ENCODE measurements around the gene OPALIN.

Gene OPALIN

DNA sequence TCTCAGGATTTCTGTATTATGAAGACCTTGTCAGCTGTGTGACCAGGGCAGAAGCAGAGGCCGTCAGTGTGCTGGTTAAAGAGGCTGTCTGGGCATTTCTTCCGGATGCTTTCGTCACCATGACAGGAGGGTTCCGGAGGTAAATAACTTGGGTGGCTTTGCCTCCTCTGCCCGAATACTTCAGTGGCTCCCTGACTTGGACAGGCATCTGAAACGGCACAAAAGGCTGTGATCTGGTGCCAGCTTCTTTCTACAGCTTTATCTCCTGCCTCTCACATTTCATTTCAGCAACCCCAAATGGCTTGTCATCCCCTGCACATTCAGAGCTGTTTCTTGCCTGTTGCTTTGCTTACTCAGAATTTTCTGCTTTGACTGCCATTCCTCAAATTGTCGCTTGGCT lies 31.3 kb downstream of the OPALIN start:
- TF ChIP-seq, protein P1, sequence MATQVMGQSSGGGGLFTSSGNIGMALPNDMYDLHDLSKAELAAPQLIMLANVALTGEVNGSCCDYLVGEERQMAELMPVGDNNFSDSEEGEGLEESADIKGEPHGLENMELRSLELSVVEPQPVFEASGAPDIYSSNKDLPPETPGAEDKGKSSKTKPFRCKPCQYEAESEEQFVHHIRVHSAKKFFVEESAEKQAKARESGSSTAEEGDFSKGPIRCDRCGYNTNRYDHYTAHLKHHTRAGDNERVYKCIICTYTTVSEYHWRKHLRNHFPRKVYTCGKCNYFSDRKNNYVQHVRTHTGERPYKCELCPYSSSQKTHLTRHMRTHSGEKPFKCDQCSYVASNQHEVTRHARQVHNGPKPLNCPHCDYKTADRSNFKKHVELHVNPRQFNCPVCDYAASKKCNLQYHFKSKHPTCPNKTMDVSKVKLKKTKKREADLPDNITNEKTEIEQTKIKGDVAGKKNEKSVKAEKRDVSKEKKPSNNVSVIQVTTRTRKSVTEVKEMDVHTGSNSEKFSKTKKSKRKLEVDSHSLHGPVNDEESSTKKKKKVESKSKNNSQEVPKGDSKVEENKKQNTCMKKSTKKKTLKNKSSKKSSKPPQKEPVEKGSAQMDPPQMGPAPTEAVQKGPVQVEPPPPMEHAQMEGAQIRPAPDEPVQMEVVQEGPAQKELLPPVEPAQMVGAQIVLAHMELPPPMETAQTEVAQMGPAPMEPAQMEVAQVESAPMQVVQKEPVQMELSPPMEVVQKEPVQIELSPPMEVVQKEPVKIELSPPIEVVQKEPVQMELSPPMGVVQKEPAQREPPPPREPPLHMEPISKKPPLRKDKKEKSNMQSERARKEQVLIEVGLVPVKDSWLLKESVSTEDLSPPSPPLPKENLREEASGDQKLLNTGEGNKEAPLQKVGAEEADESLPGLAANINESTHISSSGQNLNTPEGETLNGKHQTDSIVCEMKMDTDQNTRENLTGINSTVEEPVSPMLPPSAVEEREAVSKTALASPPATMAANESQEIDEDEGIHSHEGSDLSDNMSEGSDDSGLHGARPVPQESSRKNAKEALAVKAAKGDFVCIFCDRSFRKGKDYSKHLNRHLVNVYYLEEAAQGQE (IDR thresholded peaks at IDR 0.05; ENCODE audit: insufficient read depth in 1 of 2, low read depth in 2 of 2, low read length in 2 of 2) = no peak
- TF ChIP-seq FOXP2 (optimal IDR thresholded peaks at IDR 0.05; ENCODE audit: borderline replicate concordance, extremely low read depth, extremely low read length, insufficient read depth) = no peak
- TF ChIP-seq SIN3A (IDR thresholded peaks at IDR 0.05; ENCODE audit: borderline replicate concordance, insufficient read depth, low read length) = no peak
- no peak for TF ChIP-seq TAF1 (IDR thresholded peaks at IDR 0.05; ENCODE audit: borderline replicate concordance, insufficient read depth, low read length)
- no peak for TF ChIP-seq POLR2AphosphoS5 (IDR thresholded peaks at IDR 0.05; ENCODE audit: low read depth, low read length)

DNA sequence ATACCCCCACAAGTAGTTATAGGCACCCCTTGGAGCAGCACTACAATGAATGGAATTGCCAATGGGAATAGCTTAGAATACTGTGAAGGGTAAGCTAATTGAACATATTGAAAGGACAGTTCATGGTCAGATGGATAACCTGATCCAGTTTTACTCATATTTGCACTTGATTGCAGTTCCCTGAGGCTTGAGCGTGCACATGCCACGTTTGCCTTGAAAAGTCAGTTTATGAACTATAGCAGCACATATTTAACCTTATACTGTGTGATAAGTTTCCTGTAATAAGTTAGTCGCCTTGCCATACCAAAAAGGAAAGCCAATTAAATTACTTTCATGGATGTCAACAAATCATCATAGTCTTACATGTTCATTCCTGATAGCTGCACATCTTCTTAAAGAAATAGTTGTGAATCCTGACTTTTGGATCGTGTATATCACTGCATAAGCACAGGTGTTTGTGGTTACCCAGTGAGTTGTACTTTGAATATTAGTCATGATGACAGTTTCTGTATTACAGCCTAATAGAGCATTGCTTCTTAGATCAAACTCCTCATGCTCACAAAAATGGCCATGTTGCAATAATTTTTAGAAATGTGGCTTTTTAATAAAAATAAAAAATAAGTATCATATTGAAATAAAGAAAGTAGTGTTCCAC lies 33.0 kb downstream of the OPALIN start:
- no peak for TF ChIP-seq TAF1 (IDR thresholded peaks at IDR 0.05; ENCODE audit: borderline replicate concordance, insufficient read depth, low read length)
- TF ChIP-seq POLR2AphosphoS5 (IDR thresholded peaks at IDR 0.05; ENCODE audit: low read depth, low read length) = no peak
- no peak for TF ChIP-seq FOXP2 (optimal IDR thresholded peaks at IDR 0.05; ENCODE audit: borderline replicate concordance, extremely low read depth, extremely low read length, insufficient read depth)
- no peak for TF ChIP-seq SIN3A (IDR thresholded peaks at IDR 0.05; ENCODE audit: borderline replicate concordance, insufficient read depth, low read length)
- TF ChIP-seq, protein P1 (IDR thresholded peaks at IDR 0.05; ENCODE audit: insufficient read depth in 1 of 2, low read depth in 2 of 2, low read length in 2 of 2) = no peak

DNA sequence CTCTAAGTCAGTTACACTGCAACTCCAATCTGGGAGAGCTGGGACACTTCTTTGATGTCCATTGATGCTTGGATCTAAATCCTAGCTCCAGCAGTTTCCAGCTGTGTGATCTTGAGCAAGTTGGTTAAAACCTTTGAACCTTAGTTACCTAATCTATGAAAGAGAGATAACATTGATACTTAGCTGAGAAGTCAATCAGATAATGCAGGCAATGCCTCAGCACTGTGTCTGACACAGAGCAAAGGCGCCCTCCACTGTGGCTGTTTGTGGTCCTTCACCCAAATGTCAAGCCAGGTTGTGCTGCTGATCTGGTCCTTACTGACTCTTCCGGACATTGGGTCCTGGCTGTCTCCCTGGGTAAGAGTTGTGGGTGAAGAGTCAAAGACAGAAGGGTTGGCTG lies 34.4 kb downstream of the OPALIN start:
- TF ChIP-seq SIN3A (IDR thresholded peaks at IDR 0.05; ENCODE audit: borderline replicate concordance, insufficient read depth, low read length) (no peak), TAF1 (IDR thresholded peaks at IDR 0.05; ENCODE audit: borderline replicate concordance, insufficient read depth, low read length) (no peak), POLR2AphosphoS5 (IDR thresholded peaks at IDR 0.05; ENCODE audit: low read depth, low read length) (no peak), FOXP2 (optimal IDR thresholded peaks at IDR 0.05; ENCODE audit: borderline replicate concordance, extremely low read depth, extremely low read length, insufficient read depth) (no peak)
- TF ChIP-seq, protein P1 (IDR thresholded peaks at IDR 0.05; ENCODE audit: insufficient read depth in 1 of 2, low read depth in 2 of 2, low read length in 2 of 2) = no peak

DNA sequence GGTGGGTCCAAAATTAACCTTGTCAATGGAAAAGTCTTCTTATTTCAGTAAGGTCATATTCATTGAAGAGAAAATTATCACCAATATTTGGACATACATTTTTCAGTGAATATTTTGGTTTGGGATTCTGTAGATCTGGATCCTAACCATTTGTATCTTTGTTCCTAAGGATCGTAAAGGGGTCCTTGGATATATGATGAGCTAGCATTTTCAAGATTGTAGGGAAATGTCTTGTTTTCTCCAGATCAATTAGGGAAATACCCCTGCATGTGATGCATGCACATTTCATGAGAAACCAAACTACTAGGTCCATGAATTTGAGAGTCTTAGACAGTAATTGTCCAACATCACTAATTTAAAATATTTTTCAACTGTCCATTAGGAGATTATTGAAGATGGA lies 36.5 kb downstream of the OPALIN start:
- TF ChIP-seq SIN3A (IDR thresholded peaks at IDR 0.05; ENCODE audit: borderline replicate concordance, insufficient read depth, low read length) (no peak), TAF1 (IDR thresholded peaks at IDR 0.05; ENCODE audit: borderline replicate concordance, insufficient read depth, low read length) (no peak), FOXP2 (optimal IDR thresholded peaks at IDR 0.05; ENCODE audit: borderline replicate concordance, extremely low read depth, extremely low read length, insufficient read depth) (no peak), POLR2AphosphoS5 (IDR thresholded peaks at IDR 0.05; ENCODE audit: low read depth, low read length) (no peak)
- TF ChIP-seq, protein P1 (IDR thresholded peaks at IDR 0.05; ENCODE audit: insufficient read depth in 1 of 2, low read depth in 2 of 2, low read length in 2 of 2) = no peak
